Measurements from ENCODE around the gene PSMD8.
"Not testable (repeated sequence)": the region's sequence is repeated elsewhere in the genome, so short reads cannot be mapped to it uniquely, and the experiment has no call there.

DNA sequence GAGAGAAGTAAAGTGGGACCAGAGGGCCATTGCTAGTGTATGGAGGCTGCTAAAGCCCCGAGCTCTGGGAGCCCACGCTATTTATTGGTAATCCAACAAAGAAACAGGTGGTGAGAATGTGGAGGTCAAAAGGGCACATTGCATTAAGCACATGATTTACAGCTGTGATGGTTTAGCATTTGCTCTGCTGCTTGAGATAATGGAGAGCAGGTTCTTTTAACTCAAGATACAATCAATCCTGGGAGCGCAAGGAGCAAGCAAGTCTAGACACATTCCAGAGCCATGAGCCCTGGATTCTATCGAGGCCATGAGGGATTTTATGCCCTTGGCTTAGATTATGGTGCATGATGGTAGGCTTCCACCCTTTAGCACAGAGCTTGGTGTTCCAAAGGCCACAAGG is 35.4 kb upstream of the PSMD8 start:
- TF ChIP-seq, protein P1, sequence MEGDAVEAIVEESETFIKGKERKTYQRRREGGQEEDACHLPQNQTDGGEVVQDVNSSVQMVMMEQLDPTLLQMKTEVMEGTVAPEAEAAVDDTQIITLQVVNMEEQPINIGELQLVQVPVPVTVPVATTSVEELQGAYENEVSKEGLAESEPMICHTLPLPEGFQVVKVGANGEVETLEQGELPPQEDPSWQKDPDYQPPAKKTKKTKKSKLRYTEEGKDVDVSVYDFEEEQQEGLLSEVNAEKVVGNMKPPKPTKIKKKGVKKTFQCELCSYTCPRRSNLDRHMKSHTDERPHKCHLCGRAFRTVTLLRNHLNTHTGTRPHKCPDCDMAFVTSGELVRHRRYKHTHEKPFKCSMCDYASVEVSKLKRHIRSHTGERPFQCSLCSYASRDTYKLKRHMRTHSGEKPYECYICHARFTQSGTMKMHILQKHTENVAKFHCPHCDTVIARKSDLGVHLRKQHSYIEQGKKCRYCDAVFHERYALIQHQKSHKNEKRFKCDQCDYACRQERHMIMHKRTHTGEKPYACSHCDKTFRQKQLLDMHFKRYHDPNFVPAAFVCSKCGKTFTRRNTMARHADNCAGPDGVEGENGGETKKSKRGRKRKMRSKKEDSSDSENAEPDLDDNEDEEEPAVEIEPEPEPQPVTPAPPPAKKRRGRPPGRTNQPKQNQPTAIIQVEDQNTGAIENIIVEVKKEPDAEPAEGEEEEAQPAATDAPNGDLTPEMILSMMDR (IDR thresholded peaks at IDR 0.05; ENCODE audit: extremely low read depth in 1 of 2, insufficient read depth in 1 of 2, low read depth in 1 of 2, low read length in 2 of 2): not testable (repeated sequence)
- not testable (repeated sequence) for TF ChIP-seq POLR2AphosphoS5 (IDR thresholded peaks at IDR 0.05; ENCODE audit: insufficient read depth, low read depth, low read length); MYC (IDR thresholded peaks at IDR 0.05; ENCODE audit: low read depth, low read length); POLR2A (IDR thresholded peaks at IDR 0.05; ENCODE audit: low read depth, low read length); MAX (IDR thresholded peaks at IDR 0.05; ENCODE audit: insufficient read depth, insufficient read length); EZH2 (IDR thresholded peaks at IDR 0.05; ENCODE audit: borderline replicate concordance, low read depth, low read length, severe bottlenecking)
